Measurements from ENCODE around the gene PSMC3IP.

GRCh38 chr17:42543190-42544079 lies 34.1 kb downstream of the PSMC3IP start:
- no peak for TF ChIP-seq POLR2A (IDR thresholded peaks at IDR 0.05; ENCODE audit: extremely low read depth, insufficient read length)
- TF ChIP-seq, protein P1, sequence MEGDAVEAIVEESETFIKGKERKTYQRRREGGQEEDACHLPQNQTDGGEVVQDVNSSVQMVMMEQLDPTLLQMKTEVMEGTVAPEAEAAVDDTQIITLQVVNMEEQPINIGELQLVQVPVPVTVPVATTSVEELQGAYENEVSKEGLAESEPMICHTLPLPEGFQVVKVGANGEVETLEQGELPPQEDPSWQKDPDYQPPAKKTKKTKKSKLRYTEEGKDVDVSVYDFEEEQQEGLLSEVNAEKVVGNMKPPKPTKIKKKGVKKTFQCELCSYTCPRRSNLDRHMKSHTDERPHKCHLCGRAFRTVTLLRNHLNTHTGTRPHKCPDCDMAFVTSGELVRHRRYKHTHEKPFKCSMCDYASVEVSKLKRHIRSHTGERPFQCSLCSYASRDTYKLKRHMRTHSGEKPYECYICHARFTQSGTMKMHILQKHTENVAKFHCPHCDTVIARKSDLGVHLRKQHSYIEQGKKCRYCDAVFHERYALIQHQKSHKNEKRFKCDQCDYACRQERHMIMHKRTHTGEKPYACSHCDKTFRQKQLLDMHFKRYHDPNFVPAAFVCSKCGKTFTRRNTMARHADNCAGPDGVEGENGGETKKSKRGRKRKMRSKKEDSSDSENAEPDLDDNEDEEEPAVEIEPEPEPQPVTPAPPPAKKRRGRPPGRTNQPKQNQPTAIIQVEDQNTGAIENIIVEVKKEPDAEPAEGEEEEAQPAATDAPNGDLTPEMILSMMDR (IDR thresholded peaks at IDR 0.05; ENCODE audit: low read depth, low read length), result no peak
- no peak for TF ChIP-seq MYC (IDR thresholded peaks at IDR 0.05; ENCODE audit: low read depth, low read length)

Data from NB4 (cell line).